K562 (cell line): Measurements from ENCODE around the gene EEF2. TPM values are rescaled to one million over a fixed set of nuclear protein-coding genes. Genes with fewer than 3 reads are reported as not detected.

Experiments
- ATAC-seq: fragments of 200-7000 bp; cut with Tn5 transposase; 3 replicates; pipeline ENCODE4 v1.9.1; 2020; ENCODE audit warnings: moderate library complexity
- BruUV-seq: library from RNA; stranded (reverse); fragments of 400-500 nt; replicated peaks from 2 replicates; lab custom pipeline; 2021; lab: Mats Ljungman, UMichigan
- CTCF ChIA-PET: fragments of 300-600 bp; formaldehyde crosslinking; extraction: SDS; loops from one replicate; lab custom pipeline; 2021; ENCODE audit warnings: low intra/inter-chr PET ratio; lab: Yijun Ruan, JAX
- POLR2A ChIA-PET: fragments of 300-600, 350-650 bp; sonication (Branson Sonifier 250); formaldehyde crosslinking; extraction: SDS; loops from one replicate; lab custom pipeline; 2021; ENCODE audit warnings: antibody characterized with exemption, inconsistent platforms; lab: Yijun Ruan, JAX
- DNase-seq, 4 experiments: peaks; one replicate each; pipeline versions ENCODE4 v3.0.0 to v3.0.0-alpha.2; 2011 to 2018; ENCODE audit warnings: low spot score in 3 of 4, mixed read lengths in 3 of 4; ENCODE audit errors: extremely low read depth in 1 of 4
- FAIRE-seq: peaks from 2 replicates; lab custom pipeline; 2011; peaks lifted over from hg19 to GRCh38; lab: Jason Lieb, UNC
- H2AFZ ChIP-seq: 2 replicates; pipeline ENCODE4 v1.6.0; 2011; ENCODE audit warnings: low read depth, low read length, control low read depth, inconsistent platforms
- H3K27ac ChIP-seq: fragments of 200-600 bp; 3 replicates; pipeline ENCODE4 v1.8.0; 2011; ENCODE audit warnings: low read depth, mild to moderate bottlenecking, control low read depth, inconsistent platforms, low read length, moderate library complexity, mixed read lengths; ENCODE audit errors: extremely low read depth
- H3K27me3 ChIP-seq, 2 experiments: fragments of 300-600 bp in 1 of 2; 2 replicates in 1 of 2; 3 replicates in 1 of 2; pipeline versions ENCODE4 v1.6.0 to v1.8.0; 2011; ENCODE audit warnings: inconsistent platforms in 2 of 2, low read length in 2 of 2, mild to moderate bottlenecking in 1 of 2, mixed read lengths in 1 of 2, moderate library complexity in 1 of 2; ENCODE audit not compliant: control insufficient read depth in 2 of 2, insufficient read depth in 2 of 2
- H3K36me3 ChIP-seq: fragments of 300-600 bp; 3 replicates; pipeline ENCODE4 v1.8.0; 2011; ENCODE audit warnings: mild to moderate bottlenecking, low read length, inconsistent platforms; ENCODE audit not compliant: control insufficient read depth, insufficient read depth
- H3K4me1 ChIP-seq, 2 experiments: fragments of 200-600 bp in 1 of 2; replicated peaks in 1 of 2; 2 replicates in 1 of 2; 3 replicates in 1 of 2; pipeline versions ENCODE4 v1.5.1 to v1.8.0; 2011; ENCODE audit warnings: inconsistent platforms in 2 of 2, low read length in 2 of 2, mild to moderate bottlenecking in 1 of 2, mixed read lengths in 1 of 2, moderate library complexity in 1 of 2; ENCODE audit not compliant: control insufficient read depth in 2 of 2, insufficient read depth in 2 of 2
- H3K4me2 ChIP-seq: 2 replicates; pipeline ENCODE4 v1.6.1; 2011; ENCODE audit warnings: low read length, control low read depth, inconsistent platforms, mixed read lengths; ENCODE audit not compliant: insufficient read depth
- H3K4me3 ChIP-seq: fragments of 200-600 bp; sonication (generic), shearing (Covaris generic); 2 replicates; pipeline ENCODE4 v1.5.1; 2016; ENCODE audit warnings: control low read depth, inconsistent platforms
- H3K79me2 ChIP-seq: fragments of 200-600 bp; 3 replicates; pipeline ENCODE4 v1.8.0; 2011; ENCODE audit warnings: low read length, inconsistent platforms; ENCODE audit not compliant: control insufficient read depth, insufficient read depth
- H3K9ac ChIP-seq, 2 experiments: 2 replicates each; pipeline versions ENCODE4 v1.6.0 to v1.6.1; 2011; ENCODE audit warnings: low read depth in 2 of 2, low read length in 2 of 2, control low read depth in 1 of 2, inconsistent platforms in 1 of 2, mild to moderate bottlenecking in 1 of 2, mixed read lengths in 1 of 2; ENCODE audit not compliant: insufficient read depth in 1 of 2
- H3K9me1 ChIP-seq: one replicate; pipeline ENCODE4 v1.6.0; 2011; ENCODE audit warnings: inconsistent platforms, mild to moderate bottlenecking, low read length, moderate library complexity; ENCODE audit not compliant: control insufficient read depth, insufficient read depth
- H3K9me3 ChIP-seq: replicated peaks from 2 replicates; pipeline ENCODE4 v1.5.1; 2011; ENCODE audit warnings: low read depth, low read length, inconsistent platforms; ENCODE audit not compliant: control insufficient read depth, insufficient read depth
- H4K20me1 ChIP-seq: replicated peaks from 2 replicates; pipeline ENCODE4 v1.6.1; 2011; ENCODE audit warnings: low read length, inconsistent platforms, mixed read lengths; ENCODE audit not compliant: control insufficient read depth, insufficient read depth
- CCNT2 ChIP-seq: IDR thresholded peaks from 2 replicates; pipeline ENCODE4 v1.6.1; 2011; ENCODE audit warnings: borderline replicate concordance, low read depth, mild to moderate bottlenecking, moderate library complexity, mixed read lengths, low read length; ENCODE audit not compliant: insufficient read length; ENCODE audit errors: extremely low read depth
- HMGN3 ChIP-seq: IDR thresholded peaks from 2 replicates; pipeline ENCODE4 v1.6.1; 2011; ENCODE audit warnings: borderline replicate concordance, low read depth, mild to moderate bottlenecking, mixed read lengths, low read length; ENCODE audit not compliant: insufficient read length; ENCODE audit errors: extremely low read depth
- SIN3B ChIP-seq: fragments of 450-650 bp; IDR thresholded peaks from 2 replicates; pipeline ENCODE4 v1.6.1; 2017; ENCODE audit warnings: low read depth, mild to moderate bottlenecking, moderate library complexity
- WGBS: fragments of 100-300 bp; shearing (Covaris generic); methylation state at CpG from one replicate; pipeline ENCODE4 v1.1.6; 2016; ENCODE audit warnings: low coverage, mixed read lengths; ENCODE audit not compliant: insufficient coverage; ENCODE audit errors: missing lambda C conversion rate; 5-methylcytosine and 5-hydroxymethylcytosine counted together
- in situ Hi-C: fragments of 300-500 bp; cut with MboI; formaldehyde crosslinking; loops from 4 replicates; pipeline ENCODE4 v1.15.0; 2018; ENCODE audit warnings: inconsistent platforms, mixed read lengths
- intact Hi-C: fragments of 100-400 bp; cut with micrococcal nuclease; formaldehyde crosslinking; loops from 2 replicates; pipeline ENCODE4 v1.14.2; 2022
- polyA plus RNA-seq, 8 experiments: library from polyadenylated mRNA; depleted of rRNA in 4 of 8; stranded (reverse) in 5 of 8; unstranded in 3 of 8; fragments of >200 nt; fragmentation: Nextera tagmentation in 2 of 8; fragmentation: Illumina TruSeq in 1 of 8; extraction: Ambion mirVana in 2 of 8; extraction: Trizol in 1 of 8; gene quantifications; 2 replicates each; pipeline versions ENCODE4 v1.2.1 to v1.2.3, GENCODE V29; 2011 to 2014; ENCODE audit warnings: inconsistent platforms in 1 of 8, missing spikeins in 1 of 8
- total RNA-seq, 7 experiments: library from RNA; depleted of rRNA in 6 of 7; stranded (reverse); fragments of >200 nt in 6 of 7; fragmentation: Illumina TruSeq in 2 of 7; extraction: Trizol in 2 of 7; gene quantifications; 2 replicates each; pipeline versions ENCODE4 v1.2.1 to v1.2.3, GENCODE V29; 2011 to 2021; ENCODE audit warnings: low replicate concordance in 1 of 7

Gene EEF2
- total and polyA plus RNA-seq, 9 of the 15 experiments (the other 6 are each of a cell fraction or from before 2014, with no cell fraction given): 372 to 3,003 (median 1,453) TPM

- peak overlapping the region in 1 of 2 experiments; percentile 66; a peak in 1 of 4 replicates for H3K9ac ChIP-seq
- H3K79me2 ChIP-seq: peaks cover 46% of the 10 kb centered on the region
- ATAC-seq: no peak
- H3K36me3 ChIP-seq: peaks cover 61% of the 10 kb centered on the region; the same call in 1 of the 3 replicates
- CTCF ChIA-PET: no interaction called here
- peaks cover 11 to 77% of the 10 kb centered on the region in 2 experiments; a peak in 4 of 5 replicates for H3K4me1 ChIP-seq
- no peak overlapping the region for H2AFZ ChIP-seq
- FAIRE-seq: no peak
- TF ChIP-seq SIN3B (no peak), HMGN3 (peak; percentile 8), CCNT2 (no peak)
- H3K4me2 ChIP-seq: no peak overlapping the region
- no peak overlapping the region for H3K4me3 ChIP-seq
- H3K27ac ChIP-seq: no peak overlapping the region
- POLR2A ChIA-PET: interaction anchor here (0.5 kb wide), 1 partner anchor 280 kb away, joined by 3 read pairs; no protein-coding TSS in a partner anchor
- 91% methylated on average over 26 of the region's 33 CpGs for WGBS
- DNase-seq: no peak
- no peaks in the 10 kb centered on the region for H3K9me1 ChIP-seq
- in situ Hi-C loops: no loop called here
- intact Hi-C loops: no loop called here
- H3K27me3 ChIP-seq: no peaks in the 10 kb centered on the region
- H4K20me1 ChIP-seq: peaks cover 43% of the 10 kb centered on the region
- no peaks in the 10 kb centered on the region for H3K9me3 ChIP-seq
- no TSS peak for BruUV-seq
Observed at GRCh38 chr19:4012975-4013634, 27.8 kb upstream of the EEF2 start.
